ENCODE measurements around the gene NRBP1. TPM values are rescaled to one million over a fixed set of nuclear protein-coding genes. Genes with fewer than 3 reads are reported as not detected.

The NRBP1 gene
- total RNA-seq, 4 donors from 2014 or later = 60.9 to 79.7 (median 68.3) TPM

DNA sequence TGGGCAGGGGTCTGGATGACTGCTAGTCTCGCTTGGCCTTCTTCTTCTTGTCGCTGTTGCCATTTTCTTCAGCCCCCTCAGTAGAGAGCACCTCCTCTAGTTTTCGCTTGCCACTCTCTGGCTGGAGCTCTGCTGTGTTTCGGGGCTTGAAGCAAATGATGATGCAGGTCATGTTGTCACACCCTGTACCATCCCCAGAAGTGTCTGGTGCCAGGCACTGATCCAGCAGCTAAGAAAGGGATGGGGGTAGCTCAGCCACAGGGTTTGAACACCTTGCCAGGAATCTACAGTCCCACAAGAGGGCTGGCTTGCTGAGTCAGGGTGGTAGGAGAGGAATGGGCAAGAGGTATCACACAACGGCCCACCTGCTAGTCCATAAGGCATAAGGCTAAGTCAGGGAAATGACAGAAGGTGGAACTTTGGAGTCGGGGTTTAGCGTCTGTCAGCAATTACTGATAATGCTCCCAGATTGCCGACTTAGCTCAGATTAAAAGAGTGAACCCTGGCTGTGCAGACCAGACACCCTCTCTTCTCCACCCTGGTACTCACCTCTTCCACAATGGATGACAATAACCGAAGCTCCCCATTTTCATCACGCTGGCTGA is 46.8 kb upstream of the NRBP1 start:
- WGBS, 2 donors = 86 to 91% methylated on average over 10 of the region's 10 CpGs
- DNase-seq (ENCODE audit: low spot score in 2 of 2) = no peak
- TF ChIP-seq CTCF (IDR thresholded peaks at IDR 0.05) = no peak
- no peak for TF ChIP-seq POLR2A (IDR thresholded peaks at IDR 0.05)
- H3K4me3 ChIP-seq (ENCODE audit: low read depth, poor library complexity, severe bottlenecking) = no peak overlapping the region
- intact Hi-C loops (cut with DNase I; ENCODE audit: low total_unique reads) = no loop called here

- TF ChIP-seq POLR2A (IDR thresholded peaks at IDR 0.05) (no peak), CTCF (IDR thresholded peaks at IDR 0.05) (no peak)
- intact Hi-C loops (cut with DNase I; ENCODE audit: low total_unique reads) = no loop called here
- DNase-seq (ENCODE audit: low spot score in 2 of 2) = no peak
- no peak overlapping the region for H3K4me3 ChIP-seq (ENCODE audit: low read depth, poor library complexity, severe bottlenecking)
- WGBS, 2 donors = 87 to 95% methylated on average over 9 of the region's 9 CpGs
Observed at GRCh38 chr2:27390822-27391679, 37.4 kb upstream of the NRBP1 start.

DNA sequence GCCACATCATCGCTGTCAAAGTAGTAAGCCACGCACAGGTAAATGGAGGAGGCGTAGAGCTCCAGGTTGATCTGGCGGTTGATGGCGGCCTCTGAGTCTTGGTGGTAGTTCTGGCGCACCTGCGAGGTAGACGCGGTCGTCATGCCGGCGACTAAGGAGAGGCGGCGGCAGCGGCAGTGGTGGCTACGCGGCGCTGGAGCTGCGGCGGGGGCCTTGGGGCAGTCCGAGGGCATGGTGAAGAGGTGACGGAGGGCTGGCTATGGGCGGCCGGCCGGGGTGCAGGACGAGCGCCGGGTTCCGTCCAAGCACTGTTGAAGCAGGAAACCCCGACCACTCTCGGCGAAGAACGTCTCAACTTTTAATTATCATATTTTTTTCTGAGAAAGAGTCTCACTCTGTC is 35.2 kb upstream of the NRBP1 start:
- WGBS, 2 donors = 96 to 97% methylated on average over 33 of the region's 33 CpGs
- intact Hi-C loops (cut with DNase I; ENCODE audit: low total_unique reads) = no loop called here
- no peak overlapping the region for H3K4me3 ChIP-seq (ENCODE audit: low read depth, poor library complexity, severe bottlenecking)
- TF ChIP-seq POLR2A (IDR thresholded peaks at IDR 0.05) = no peak
- TF ChIP-seq CTCF (IDR thresholded peaks at IDR 0.05) = no peak
- DNase-seq (ENCODE audit: low spot score in 2 of 2) = no peak

GRCh38 chr2:27398962-27399361 is 29.5 kb upstream of the NRBP1 start:
- H3K4me3 ChIP-seq (ENCODE audit: low read depth, poor library complexity, severe bottlenecking) = no peak overlapping the region
- no peak for DNase-seq (ENCODE audit: low spot score in 2 of 2)
- intact Hi-C loops (cut with DNase I; ENCODE audit: low total_unique reads) = no loop called here
- WGBS, 2 donors = 94 to 98% methylated on average over 5 of the region's 5 CpGs
- TF ChIP-seq POLR2A (IDR thresholded peaks at IDR 0.05) = no peak
- no peak for TF ChIP-seq CTCF (IDR thresholded peaks at IDR 0.05)

DNA sequence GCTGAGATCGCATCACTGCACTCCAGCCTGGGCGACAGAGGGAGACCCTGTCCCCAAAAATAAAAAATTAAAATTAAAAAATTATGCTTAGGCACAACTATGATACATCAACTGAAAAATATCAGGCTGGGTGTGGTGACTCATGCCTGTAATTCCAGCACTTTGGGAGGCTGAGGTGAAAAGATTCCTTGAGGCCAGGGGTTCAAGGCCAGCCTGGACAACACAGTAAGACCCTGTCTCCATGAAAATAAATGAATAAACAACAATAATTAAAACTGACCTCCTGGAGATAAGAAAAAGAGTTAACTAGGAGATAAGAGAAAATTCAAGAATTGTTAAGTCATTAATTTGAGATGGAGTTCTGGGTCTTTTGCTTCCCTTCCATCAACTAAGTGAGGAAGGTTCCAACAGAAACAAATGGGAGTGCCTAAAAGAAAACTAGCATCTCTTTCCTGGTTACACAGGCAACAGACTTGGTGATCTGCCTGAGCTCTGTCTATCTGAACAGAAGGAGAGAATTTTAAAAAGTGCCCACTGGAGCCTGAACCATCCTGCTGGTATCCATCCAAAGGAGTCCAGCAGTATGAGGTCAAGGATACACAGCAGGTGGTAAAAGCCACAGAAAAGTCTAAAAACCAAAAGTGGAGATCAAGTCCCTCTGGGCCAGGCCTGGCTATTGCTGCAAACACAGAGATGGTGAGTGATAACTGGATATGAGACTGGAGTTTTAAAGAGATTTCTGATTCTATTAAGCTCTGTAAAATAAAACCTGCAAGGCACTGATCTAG is 27.9 kb upstream of the NRBP1 start:
- TF ChIP-seq POLR2A (IDR thresholded peaks at IDR 0.05) (no peak), CTCF (IDR thresholded peaks at IDR 0.05) (no peak)
- intact Hi-C loops (cut with DNase I; ENCODE audit: low total_unique reads) = no loop called here
- H3K4me3 ChIP-seq (ENCODE audit: low read depth, poor library complexity, severe bottlenecking) = no peak overlapping the region
- DNase-seq (ENCODE audit: low spot score in 2 of 2) = no peak
- WGBS, 2 donors = 95 to 100% methylated on average over 2 of the region's 2 CpGs

Data from lower leg skin (tissue), 4 donors.